ENCODE measurements around the gene HTR3E.

DNA sequence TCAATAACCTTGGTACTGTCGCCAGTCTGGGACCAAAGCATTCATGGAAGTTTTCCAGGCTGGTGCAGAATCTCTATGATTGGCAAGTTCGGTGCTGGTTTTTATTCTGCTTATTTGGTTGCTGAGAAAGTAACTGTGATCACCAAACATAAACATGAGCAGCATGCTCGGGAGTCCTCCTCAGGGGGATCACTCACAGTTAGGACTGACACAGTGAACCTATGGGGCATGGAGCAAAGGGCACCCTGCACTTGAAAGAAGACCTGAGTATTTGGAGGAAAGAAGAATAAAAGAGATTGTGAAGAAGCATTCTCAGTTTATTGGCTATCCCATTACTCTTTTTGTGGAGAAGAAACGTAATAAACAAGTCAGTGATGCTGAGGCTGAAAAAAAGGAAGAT, 19.2 kb downstream of the HTR3E start:
- TF ChIP-seq, protein P1, sequence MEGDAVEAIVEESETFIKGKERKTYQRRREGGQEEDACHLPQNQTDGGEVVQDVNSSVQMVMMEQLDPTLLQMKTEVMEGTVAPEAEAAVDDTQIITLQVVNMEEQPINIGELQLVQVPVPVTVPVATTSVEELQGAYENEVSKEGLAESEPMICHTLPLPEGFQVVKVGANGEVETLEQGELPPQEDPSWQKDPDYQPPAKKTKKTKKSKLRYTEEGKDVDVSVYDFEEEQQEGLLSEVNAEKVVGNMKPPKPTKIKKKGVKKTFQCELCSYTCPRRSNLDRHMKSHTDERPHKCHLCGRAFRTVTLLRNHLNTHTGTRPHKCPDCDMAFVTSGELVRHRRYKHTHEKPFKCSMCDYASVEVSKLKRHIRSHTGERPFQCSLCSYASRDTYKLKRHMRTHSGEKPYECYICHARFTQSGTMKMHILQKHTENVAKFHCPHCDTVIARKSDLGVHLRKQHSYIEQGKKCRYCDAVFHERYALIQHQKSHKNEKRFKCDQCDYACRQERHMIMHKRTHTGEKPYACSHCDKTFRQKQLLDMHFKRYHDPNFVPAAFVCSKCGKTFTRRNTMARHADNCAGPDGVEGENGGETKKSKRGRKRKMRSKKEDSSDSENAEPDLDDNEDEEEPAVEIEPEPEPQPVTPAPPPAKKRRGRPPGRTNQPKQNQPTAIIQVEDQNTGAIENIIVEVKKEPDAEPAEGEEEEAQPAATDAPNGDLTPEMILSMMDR (IDR thresholded peaks at IDR 0.05 in 8 of 11, conservative IDR thresholded peaks at IDR 0.05 in 3 of 11) = no peak
- TF ChIP-seq POLR2A (IDR thresholded peaks at IDR 0.05) = no peak

Measured in spleen (tissue), 7 donors.